B cell (primary cell): ENCODE data around the gene KRT222. TPM values are rescaled to one million over a fixed set of nuclear protein-coding genes. Genes with fewer than 3 reads are reported as not detected.

ENCODE experiments used
- ATAC-seq: fragments of 200-7000 bp; cut with Tn5 transposase; one replicate; pipeline ENCODE4 v1.10.0; 2021; ENCODE audit warnings: low read depth, mild to moderate bottlenecking, moderate number of reproducible peaks, moderate library complexity
- CTCF ChIA-PET: fragments of 350-600 bp; sonication (Branson Sonifier 250); formaldehyde crosslinking; loops from one replicate; lab custom pipeline; 2021; ENCODE audit warnings: antibody characterized with exemption, inconsistent platforms; lab: Charles Lee
- POLR2A ChIA-PET: fragments of 350-600 bp; sonication (Branson Sonifier 250); formaldehyde crosslinking; loops from one replicate; lab custom pipeline; 2021; ENCODE audit warnings: antibody characterized with exemption; lab: Charles Lee
- DNase-seq: peaks from one replicate; pipeline ENCODE4 v3.0.0; 2013
- H2AFZ ChIP-seq: 2 replicates; pipeline ENCODE4 v1.6.1; 2012; ENCODE audit warnings: mild to moderate bottlenecking, low read depth, low read length; ENCODE audit not compliant: insufficient read depth, poor library complexity, severe bottlenecking
- H3K27ac ChIP-seq, 2 donors: 1 replicate in 1 of 2; 2 replicates in 1 of 2; pipeline ENCODE4 v1.5.1; 2012 to 2013; ENCODE audit warnings: low read length in 2 of 2, mild to moderate bottlenecking in 2 of 2, moderate library complexity in 1 of 2
- H3K27me3 ChIP-seq, 4 experiments: fragments of 200-600 bp in 1 of 4; sonication (generic) in 1 of 4; replicated peaks in 1 of 4; 1 replicate in 2 of 4; 2 replicates in 2 of 4; pipeline versions ENCODE4 v1.6.1 to v1.7.0; 2013 to 2016; ENCODE audit warnings: low read length in 3 of 4, mild to moderate bottlenecking in 2 of 4, mixed read lengths in 1 of 4, moderate library complexity in 1 of 4; ENCODE audit not compliant: insufficient read depth in 4 of 4, control insufficient read depth in 3 of 4; ENCODE audit errors: control extremely low read depth in 1 of 4
- H3K36me3 ChIP-seq, 2 experiments: replicated peaks in 1 of 2; 1 replicate in 1 of 2; 2 replicates in 1 of 2; pipeline versions ENCODE4 v1.6.1 to v1.7.1; 2013; ENCODE audit warnings: low read length in 1 of 2; ENCODE audit not compliant: insufficient read depth in 2 of 2, control insufficient read depth in 1 of 2; ENCODE audit errors: control extremely low read depth in 1 of 2, extremely low read depth in 1 of 2
- H3K4me1 ChIP-seq, 2 donors: fragments of 200-600 bp in 1 of 2; sonication (generic) in 1 of 2; 1 replicate in 1 of 2; 2 replicates in 1 of 2; pipeline versions ENCODE4 v1.5.1 to v1.6.1; 2013 to 2017; ENCODE audit warnings: low read length in 2 of 2; ENCODE audit not compliant: control insufficient read depth in 2 of 2, insufficient read depth in 2 of 2
- H3K4me2 ChIP-seq: replicated peaks from 2 replicates; pipeline ENCODE3; 2012; ENCODE audit warnings: mild to moderate bottlenecking, low read depth, low read length; ENCODE audit not compliant: poor library complexity, severe bottlenecking
- H3K4me3 ChIP-seq, 5 experiments: fragments of 200-600 bp in 1 of 5; sonication (generic) in 1 of 5; 1 replicate in 3 of 5; 2 replicates in 2 of 5; pipeline versions ENCODE4 v1.5.1 to v1.7.0; 2011 to 2016; ENCODE audit warnings: low read length in 4 of 5, mild to moderate bottlenecking in 4 of 5, low read depth in 2 of 5, control low read depth in 1 of 5, moderate library complexity in 1 of 5; ENCODE audit not compliant: insufficient read depth in 1 of 5; ENCODE audit errors: control extremely low read depth in 1 of 5, extremely low read depth in 1 of 5
- H3K79me2 ChIP-seq: fragments of 200-600 bp; sonication (generic); one replicate; pipeline ENCODE4 v1.6.0; 2016; ENCODE audit warnings: low read length; ENCODE audit not compliant: control insufficient read depth, insufficient read depth
- H3K9ac ChIP-seq: fragments of 200-600 bp; sonication (generic); 2 replicates; pipeline ENCODE4 v1.6.1; 2017; ENCODE audit warnings: mild to moderate bottlenecking, low read length, moderate library complexity
- H3K9me3 ChIP-seq, 3 donors: one replicate each; pipeline versions ENCODE4 v1.6.1 to v1.7.1; 2013; ENCODE audit warnings: low read length in 2 of 3; ENCODE audit not compliant: control insufficient read depth in 2 of 3, insufficient read depth in 1 of 3; ENCODE audit errors: control extremely low read depth in 1 of 3
- H4K20me1 ChIP-seq: 2 replicates; pipeline ENCODE4 v1.6.0; 2012; ENCODE audit warnings: mild to moderate bottlenecking, low read length; ENCODE audit not compliant: insufficient read depth, control insufficient read depth, poor library complexity, severe bottlenecking
- H3K27ac Mint-ChIP-seq: one replicate; pipeline ENCODE4 v1.8.0; 2021; ENCODE audit warnings: mixed read lengths
- H3K27me3 Mint-ChIP-seq: one replicate; pipeline ENCODE4 v1.8.0; 2021; ENCODE audit warnings: mixed read lengths
- H3K4me1 Mint-ChIP-seq: one replicate; pipeline ENCODE4 v1.8.0; 2021; ENCODE audit warnings: mixed read lengths
- H3K4me3 Mint-ChIP-seq: one replicate; pipeline ENCODE4 v1.8.0; 2021; ENCODE audit warnings: mixed read lengths
- H3K9me3 Mint-ChIP-seq: one replicate; pipeline ENCODE4 v1.8.0; 2022; ENCODE audit warnings: mixed read lengths; ENCODE audit not compliant: insufficient read depth
- EZH2 ChIP-seq: IDR thresholded peaks from 2 replicates; pipeline ENCODE4 v1.6.1; 2012; ENCODE audit warnings: borderline replicate concordance, low read depth, mild to moderate bottlenecking, moderate library complexity, low read length; ENCODE audit not compliant: insufficient read depth, poor library complexity, severe bottlenecking
- WGBS: methylation state at CpG from one replicate; pipeline ENCODE4 v1.1.5; 2013; ENCODE audit warnings: missing lambda C conversion rate; ENCODE audit not compliant: insufficient coverage; 5-methylcytosine and 5-hydroxymethylcytosine counted together
- intact Hi-C: fragments of 100-400 bp; cut with micrococcal nuclease; formaldehyde crosslinking; loops from one replicate; pipeline ENCODE4 v1.10.0; 2022
- polyA plus RNA-seq: library from polyadenylated mRNA; depleted of rRNA; stranded (reverse); fragments of >200 nt; gene quantifications from 2 replicates; pipeline ENCODE4 v1.2.3, GENCODE V29; 2012
- total RNA-seq, 2 donors: library from RNA; stranded (reverse); fragments of 120-200 nt in 1 of 2; gene quantifications; 1 replicate in 1 of 2; 2 replicates in 1 of 2; pipeline versions ENCODE4 v1.2.3 to v1.2.4, GENCODE V29; 2013 to 2022
- TF ChIP-seq, protein P1 (sequence below): fragments of 200-600 bp; IDR thresholded peaks from one replicate; pipeline ENCODE4 v1.8.0; 2022; ENCODE audit warnings: antibody characterized with exemption, mild to moderate bottlenecking

Gene KRT222
- total and polyA plus RNA-seq, 2 donors (not counting 1 experiment from before 2014, with no cell fraction given) = not detected

DNA sequence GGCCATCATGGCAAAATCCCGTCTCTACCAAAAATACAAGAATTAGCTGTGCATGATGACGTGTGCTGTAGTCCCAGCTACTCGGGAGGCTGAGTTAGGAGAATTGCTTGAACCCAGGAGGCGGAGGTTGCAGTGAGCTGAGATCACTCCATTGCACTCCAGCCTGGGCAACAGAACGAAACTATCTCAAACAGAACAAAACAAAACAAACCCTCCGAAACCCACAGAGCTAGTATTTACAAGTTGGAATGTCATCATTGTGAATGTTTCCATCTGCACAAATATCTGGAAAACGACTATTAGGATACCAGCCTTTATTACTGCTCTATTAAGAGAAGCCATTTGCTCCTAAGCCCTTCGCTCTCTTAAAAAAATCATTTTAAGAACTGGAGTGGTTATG lies 43.4 kb downstream of the KRT222 start:
- no peak overlapping the region for H2AFZ ChIP-seq
- H3K27ac ChIP-seq = no peak overlapping the region
- no peaks in the 10 kb centered on the region for H3K36me3 ChIP-seq
- H3K9me3 ChIP-seq = no peaks in the 10 kb centered on the region
- H4K20me1 ChIP-seq = no peaks in the 10 kb centered on the region
- CTCF ChIA-PET = interaction anchor here (0.9 to 11.9 kb wide), 8 partner anchors 44 to 1041 kb away, joined by 3 to 634 read pairs (median 10); partner anchors contain the start of gene CCR7
- TF ChIP-seq, protein P1, sequence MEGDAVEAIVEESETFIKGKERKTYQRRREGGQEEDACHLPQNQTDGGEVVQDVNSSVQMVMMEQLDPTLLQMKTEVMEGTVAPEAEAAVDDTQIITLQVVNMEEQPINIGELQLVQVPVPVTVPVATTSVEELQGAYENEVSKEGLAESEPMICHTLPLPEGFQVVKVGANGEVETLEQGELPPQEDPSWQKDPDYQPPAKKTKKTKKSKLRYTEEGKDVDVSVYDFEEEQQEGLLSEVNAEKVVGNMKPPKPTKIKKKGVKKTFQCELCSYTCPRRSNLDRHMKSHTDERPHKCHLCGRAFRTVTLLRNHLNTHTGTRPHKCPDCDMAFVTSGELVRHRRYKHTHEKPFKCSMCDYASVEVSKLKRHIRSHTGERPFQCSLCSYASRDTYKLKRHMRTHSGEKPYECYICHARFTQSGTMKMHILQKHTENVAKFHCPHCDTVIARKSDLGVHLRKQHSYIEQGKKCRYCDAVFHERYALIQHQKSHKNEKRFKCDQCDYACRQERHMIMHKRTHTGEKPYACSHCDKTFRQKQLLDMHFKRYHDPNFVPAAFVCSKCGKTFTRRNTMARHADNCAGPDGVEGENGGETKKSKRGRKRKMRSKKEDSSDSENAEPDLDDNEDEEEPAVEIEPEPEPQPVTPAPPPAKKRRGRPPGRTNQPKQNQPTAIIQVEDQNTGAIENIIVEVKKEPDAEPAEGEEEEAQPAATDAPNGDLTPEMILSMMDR = no peak
- no peak for TF ChIP-seq EZH2
- intact Hi-C loops = loop anchor here (2.0 to 5.0 kb wide), 3 partner anchors 27 to 1026 kb away; no protein-coding TSS in a partner anchor
- POLR2A ChIA-PET = interaction anchor here (1.1 kb wide), 1 partner anchor 66 kb away, joined by 3 read pairs; no protein-coding TSS in a partner anchor
- no peaks in the 10 kb centered on the region for H3K27me3 Mint-ChIP-seq
- ATAC-seq = no peak
- no peak overlapping the region for H3K4me3 ChIP-seq
- peaks cover 64% of the 10 kb centered on the region for H3K4me1 Mint-ChIP-seq
- H3K4me2 ChIP-seq = no peak overlapping the region
- no peak overlapping the region for H3K4me3 Mint-ChIP-seq
- H3K79me2 ChIP-seq = peaks cover 6% of the 10 kb centered on the region
- WGBS = 92% methylated on average over 5 of the region's 8 CpGs
- H3K27ac Mint-ChIP-seq = no peak overlapping the region
- H3K27me3 ChIP-seq = no peaks in the 10 kb centered on the region
- H3K4me1 ChIP-seq = peaks cover 62 to 67% of the 10 kb centered on the region in 2 donors
- H3K9ac ChIP-seq = no peak overlapping the region
- no peaks in the 10 kb centered on the region for H3K9me3 Mint-ChIP-seq
- DNase-seq = no peak

DNA sequence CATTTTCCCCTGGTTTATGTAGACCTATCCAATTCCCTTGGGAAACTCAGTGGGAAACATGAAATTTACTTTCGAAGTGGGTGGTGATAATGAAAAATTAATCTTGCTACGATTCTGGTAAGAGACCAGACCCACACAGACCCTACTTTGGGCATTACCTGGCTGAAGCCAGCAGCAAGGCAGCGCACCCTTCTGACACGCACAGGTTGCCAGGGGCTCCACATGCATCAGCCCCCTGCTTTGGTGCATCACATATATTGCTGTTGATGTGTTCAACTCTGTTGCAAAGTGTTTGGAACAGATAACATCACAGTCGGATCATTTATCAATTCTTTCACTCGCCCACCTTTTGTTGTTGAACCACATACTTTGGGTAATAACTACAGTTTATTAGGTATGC lies 44.0 kb downstream of the KRT222 start:
- H3K79me2 ChIP-seq = peaks cover 6% of the 10 kb centered on the region
- peak overlapping the region; percentile 34 for H3K4me3 Mint-ChIP-seq
- peak overlapping the region; percentile 3 for H3K27ac Mint-ChIP-seq
- no peak overlapping the region for H3K4me2 ChIP-seq
- peaks cover 68 to 73% of the 10 kb centered on the region in 2 donors for H3K4me1 ChIP-seq
- DNase-seq (no peak), ATAC-seq (no peak)
- peaks cover 70% of the 10 kb centered on the region for H3K4me1 Mint-ChIP-seq
- no peaks in the 10 kb centered on the region for H3K27me3 Mint-ChIP-seq
- no peak overlapping the region for H2AFZ ChIP-seq
- H3K27me3 ChIP-seq = no peaks in the 10 kb centered on the region
- no peak for TF ChIP-seq EZH2
- TF ChIP-seq, protein P1 = no peak
- ChIA-PET CTCF (interaction anchor here (0.8 to 11.9 kb wide), 15 partner anchors 11 to 1045 kb away, joined by 3 to 634 read pairs (median 8); partner anchors contain the start of genes CCR7 and SMARCE1), POLR2A (interaction anchor here (2.2 kb wide), 1 partner anchor 60 kb away, joined by 8 read pairs; no protein-coding TSS in a partner anchor)
- H3K9me3 Mint-ChIP-seq = no peaks in the 10 kb centered on the region
- H3K9me3 ChIP-seq = no peaks in the 10 kb centered on the region
- no peaks in the 10 kb centered on the region for H4K20me1 ChIP-seq
- H3K27ac ChIP-seq = no peak overlapping the region
- WGBS = 100% methylated on average over 2 of the region's 6 CpGs
- intact Hi-C loops = loop anchor here (2.0 to 5.0 kb wide), 3 partner anchors 28 to 1026 kb away; no protein-coding TSS in a partner anchor
- no peak overlapping the region for H3K4me3 ChIP-seq
- H3K9ac ChIP-seq = no peak overlapping the region
- H3K36me3 ChIP-seq = no peaks in the 10 kb centered on the region
